Measurements from ENCODE around the gene COL18A1. TPM values are rescaled to one million over a fixed set of nuclear protein-coding genes. Genes with fewer than 3 reads are reported as not detected.

COL18A1 gene
- polyA plus RNA-seq, 2 of the 4 experiments (the other 2 are of a cell fraction) = 17.3 to 88.4 TPM

GRCh38 chr21:45419162-45419561 is 14.2 kb downstream of the COL18A1 start:
- H3K27ac ChIP-seq = no peak overlapping the region
- POLR2A ChIA-PET = no interaction called here

GRCh38 chr21:45420061-45421041 is 15.4 kb downstream of the COL18A1 start:
- ChIA-PET CTCF (interaction anchor here (1.2 to 2.1 kb wide), 5 partner anchors 11 to 291 kb away, joined by 3 to 4 read pairs (median 3); no protein-coding TSS in a partner anchor), POLR2A (no interaction called here)
- peak in 1 of 2 experiments; percentile 57; a peak in 3 of 6 replicates for ATAC-seq
- no peak overlapping the region for H3K4me2 ChIP-seq
- H3K4me1 ChIP-seq = peaks cover 39% of the 10 kb centered on the region
- no peak overlapping the region for H3K4me3 ChIP-seq
- peak in 1 of 2 experiments; percentile 18 for DNase-seq (ENCODE audit: low read depth in 1 of 2, low spot score in 1 of 2)
- H3K27ac ChIP-seq = peak overlapping the region in 1 of 2 experiments; percentile 66; a peak in 4 of 6 replicates
- no peaks in the 10 kb centered on the region for H3K9me3 ChIP-seq
- TF ChIP-seq, protein P1, sequence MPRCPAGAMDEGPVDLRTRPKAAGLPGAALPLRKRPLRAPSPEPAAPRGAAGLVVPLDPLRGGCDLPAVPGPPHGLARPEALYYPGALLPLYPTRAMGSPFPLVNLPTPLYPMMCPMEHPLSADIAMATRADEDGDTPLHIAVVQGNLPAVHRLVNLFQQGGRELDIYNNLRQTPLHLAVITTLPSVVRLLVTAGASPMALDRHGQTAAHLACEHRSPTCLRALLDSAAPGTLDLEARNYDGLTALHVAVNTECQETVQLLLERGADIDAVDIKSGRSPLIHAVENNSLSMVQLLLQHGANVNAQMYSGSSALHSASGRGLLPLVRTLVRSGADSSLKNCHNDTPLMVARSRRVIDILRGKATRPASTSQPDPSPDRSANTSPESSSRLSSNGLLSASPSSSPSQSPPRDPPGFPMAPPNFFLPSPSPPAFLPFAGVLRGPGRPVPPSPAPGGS (IDR thresholded peaks at IDR 0.05) = no peak
- TF ChIP-seq POLR2A (IDR thresholded peaks at IDR 0.05; ENCODE audit: low read length) (no peak), MAZ (IDR thresholded peaks at IDR 0.05; ENCODE audit: borderline replicate concordance, low read depth, low read length) (no peak), TFCP2L1 (CRISPR knock-in tag; IDR thresholded peaks at IDR 0.05) (no peak), HOXB5 (CRISPR knock-in tag; IDR thresholded peaks at IDR 0.05) (no peak), MAFK (IDR thresholded peaks at IDR 0.05; ENCODE audit: partially characterized antibody) (no peak), FOXS1 (CRISPR knock-in tag; IDR thresholded peaks at IDR 0.05) (no peak), TP53 (CRISPR knock-in tag; IDR thresholded peaks at IDR 0.05) (no peak), RARB (CRISPR knock-in tag; IDR thresholded peaks at IDR 0.05) (no peak)
- TF ChIP-seq, protein P2, sequence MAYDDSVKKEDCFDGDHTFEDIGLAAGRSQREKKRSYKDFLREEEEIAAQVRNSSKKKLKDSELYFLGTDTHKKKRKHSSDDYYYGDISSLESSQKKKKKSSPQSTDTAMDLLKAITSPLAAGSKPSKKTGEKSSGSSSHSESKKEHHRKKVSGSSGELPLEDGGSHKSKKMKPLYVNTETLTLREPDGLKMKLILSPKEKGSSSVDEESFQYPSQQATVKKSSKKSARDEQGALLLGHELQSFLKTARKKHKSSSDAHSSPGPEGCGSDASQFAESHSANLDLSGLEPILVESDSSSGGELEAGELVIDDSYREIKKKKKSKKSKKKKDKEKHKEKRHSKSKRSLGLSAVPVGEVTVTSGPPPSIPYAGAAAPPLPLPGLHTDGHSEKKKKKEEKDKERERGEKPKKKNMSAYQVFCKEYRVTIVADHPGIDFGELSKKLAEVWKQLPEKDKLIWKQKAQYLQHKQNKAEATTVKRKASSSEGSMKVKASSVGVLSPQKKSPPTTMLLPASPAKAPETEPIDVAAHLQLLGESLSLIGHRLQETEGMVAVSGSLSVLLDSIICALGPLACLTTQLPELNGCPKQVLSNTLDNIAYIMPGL (CRISPR knock-in tag; IDR thresholded peaks at IDR 0.05; ENCODE audit: borderline replicate concordance) = no peak
- FAIRE-seq = no peak
- WGBS (ENCODE audit: missing lambda C conversion rate) = 90% methylated on average over 15 of the region's 36 CpGs

More at GRCh38 chr21:45419162-45419561, 14.2 kb downstream of the COL18A1 start:
- WGBS (ENCODE audit: missing lambda C conversion rate) = 95% methylated on average over 25 of the region's 25 CpGs
- CTCF ChIA-PET = interaction anchor here (1.0 to 2.1 kb wide), 3 partner anchors 21 to 279 kb away, joined by 3 to 4 read pairs (median 3); no protein-coding TSS in a partner anchor
- ATAC-seq (no peak), FAIRE-seq (no peak), DNase-seq (ENCODE audit: low read depth in 1 of 2, low spot score in 1 of 2) (no peak)
- H3K4me2 ChIP-seq = no peak overlapping the region
- no peaks in the 10 kb centered on the region for H3K9me3 ChIP-seq
- H3K4me3 ChIP-seq = no peak overlapping the region
- no peak for TF ChIP-seq JUN (IDR thresholded peaks at IDR 0.05)
- TF ChIP-seq MAFK (IDR thresholded peaks at IDR 0.05; ENCODE audit: partially characterized antibody) = no peak
- H3K4me1 ChIP-seq = peaks cover 39% of the 10 kb centered on the region

- 78% methylated on average over 15 of the region's 25 CpGs for WGBS (ENCODE audit: missing lambda C conversion rate)
- ATAC-seq = peak in 1 of 2 experiments; percentile 44; a peak in 3 of 6 replicates
- ChIA-PET CTCF (interaction anchor here (0.8 to 1.5 kb wide), 4 partner anchors 11 to 291 kb away, joined by 3 to 4 read pairs (median 4); no protein-coding TSS in a partner anchor), POLR2A (no interaction called here)
- no peak for TF ChIP-seq FOSB (CRISPR knock-in tag; IDR thresholded peaks at IDR 0.05)
- no peak for TF ChIP-seq ZNF302 (CRISPR knock-in tag; IDR thresholded peaks at IDR 0.05)
- TF ChIP-seq TFCP2L1 (CRISPR knock-in tag; IDR thresholded peaks at IDR 0.05) = no peak
- no peak for TF ChIP-seq HOXB13 (CRISPR knock-in tag; IDR thresholded peaks at IDR 0.05; ENCODE audit: low read depth)
- TF ChIP-seq HOXA7 (CRISPR knock-in tag; IDR thresholded peaks at IDR 0.05) = no peak
- TF ChIP-seq SMC3 (IDR thresholded peaks at IDR 0.05) = no peak
- TF ChIP-seq, protein P1 (IDR thresholded peaks at IDR 0.05) = no peak
- no peak for TF ChIP-seq POLR2AphosphoS2 (conservative IDR thresholded peaks at IDR 0.05; ENCODE audit: low read length)
- H3K4me2 ChIP-seq = no peak overlapping the region
- no peaks in the 10 kb centered on the region for H3K9me3 ChIP-seq
- no peak for FAIRE-seq
- no peak overlapping the region for H3K4me3 ChIP-seq
- peak in 1 of 2 experiments; percentile 33 for DNase-seq (ENCODE audit: low read depth in 1 of 2, low spot score in 1 of 2)
- peak overlapping the region; percentile 13 to 66; a peak in 4 of 6 replicates for H3K27ac ChIP-seq
- peaks cover 39% of the 10 kb centered on the region for H3K4me1 ChIP-seq
These were observed 16.3 kb downstream of the COL18A1 start for GRCh38 chr21:45421071-45421845.

All from A549 (cell line).